ENCODE measurements around the gene VRK1.

GRCh38 chr14:96888593-96888992 lies 91.4 kb downstream of the VRK1 start:
- TF ChIP-seq, protein P1, sequence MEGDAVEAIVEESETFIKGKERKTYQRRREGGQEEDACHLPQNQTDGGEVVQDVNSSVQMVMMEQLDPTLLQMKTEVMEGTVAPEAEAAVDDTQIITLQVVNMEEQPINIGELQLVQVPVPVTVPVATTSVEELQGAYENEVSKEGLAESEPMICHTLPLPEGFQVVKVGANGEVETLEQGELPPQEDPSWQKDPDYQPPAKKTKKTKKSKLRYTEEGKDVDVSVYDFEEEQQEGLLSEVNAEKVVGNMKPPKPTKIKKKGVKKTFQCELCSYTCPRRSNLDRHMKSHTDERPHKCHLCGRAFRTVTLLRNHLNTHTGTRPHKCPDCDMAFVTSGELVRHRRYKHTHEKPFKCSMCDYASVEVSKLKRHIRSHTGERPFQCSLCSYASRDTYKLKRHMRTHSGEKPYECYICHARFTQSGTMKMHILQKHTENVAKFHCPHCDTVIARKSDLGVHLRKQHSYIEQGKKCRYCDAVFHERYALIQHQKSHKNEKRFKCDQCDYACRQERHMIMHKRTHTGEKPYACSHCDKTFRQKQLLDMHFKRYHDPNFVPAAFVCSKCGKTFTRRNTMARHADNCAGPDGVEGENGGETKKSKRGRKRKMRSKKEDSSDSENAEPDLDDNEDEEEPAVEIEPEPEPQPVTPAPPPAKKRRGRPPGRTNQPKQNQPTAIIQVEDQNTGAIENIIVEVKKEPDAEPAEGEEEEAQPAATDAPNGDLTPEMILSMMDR (IDR thresholded peaks at IDR 0.05; ENCODE audit: low read depth, low read length), result no peak
- TF ChIP-seq POLR2A (IDR thresholded peaks at IDR 0.05; ENCODE audit: extremely low read depth, insufficient read length) (no peak), MYC (IDR thresholded peaks at IDR 0.05; ENCODE audit: low read depth, low read length) (no peak)
